ENCODE data around the gene CTNNBL1.

CTNNBL1 gene

GRCh38 chr20:37742131-37742530, 48.3 kb downstream of the CTNNBL1 start:
- no peak for DNase-seq

DNA sequence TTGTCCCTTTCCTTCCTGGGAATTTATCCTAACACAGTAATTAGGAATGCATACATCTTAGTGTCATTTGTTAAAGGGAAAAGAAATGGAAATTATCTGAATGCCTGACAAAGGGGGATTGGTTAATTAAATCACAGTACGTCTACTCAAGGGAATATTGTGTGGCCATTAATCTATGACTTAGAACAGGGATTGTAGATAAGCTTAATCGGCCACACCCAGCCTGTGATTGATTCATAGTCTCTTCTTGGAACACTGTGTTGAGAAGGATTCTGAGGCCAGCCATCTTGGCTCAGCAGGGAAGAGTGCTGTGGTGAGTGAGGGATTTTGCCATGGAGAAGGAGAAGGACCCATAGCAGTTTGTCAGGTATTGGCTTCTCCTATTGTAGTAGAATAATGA, 50.5 kb downstream of the CTNNBL1 start:
- DNase-seq = no peak

- DNase-seq = no peak
Measured at GRCh38 chr20:37745553-37745952, 51.7 kb downstream of the CTNNBL1 start.

GRCh38 chr20:37748015-37748414, 54.2 kb downstream of the CTNNBL1 start:
- no peak for DNase-seq

DNA sequence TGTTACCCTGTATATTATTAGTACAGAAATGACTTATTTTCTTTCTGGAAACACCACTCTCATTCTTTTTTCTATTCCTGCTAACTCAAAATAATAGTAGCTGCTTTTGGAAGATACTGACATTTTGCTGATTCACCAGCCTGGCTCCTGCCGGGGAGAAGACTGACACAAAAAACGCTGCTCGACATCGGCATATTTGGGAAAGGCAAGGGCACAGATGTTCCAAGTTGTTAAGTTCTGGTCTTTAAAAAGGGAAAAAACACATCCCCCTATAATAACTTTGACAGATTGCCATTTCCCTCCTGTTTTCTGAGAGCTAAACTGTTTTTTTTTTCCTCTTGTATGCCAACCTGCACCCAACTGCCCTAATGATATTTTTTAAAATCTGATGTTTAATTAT, 55.4 kb downstream of the CTNNBL1 start:
- DNase-seq = no peak

DNA sequence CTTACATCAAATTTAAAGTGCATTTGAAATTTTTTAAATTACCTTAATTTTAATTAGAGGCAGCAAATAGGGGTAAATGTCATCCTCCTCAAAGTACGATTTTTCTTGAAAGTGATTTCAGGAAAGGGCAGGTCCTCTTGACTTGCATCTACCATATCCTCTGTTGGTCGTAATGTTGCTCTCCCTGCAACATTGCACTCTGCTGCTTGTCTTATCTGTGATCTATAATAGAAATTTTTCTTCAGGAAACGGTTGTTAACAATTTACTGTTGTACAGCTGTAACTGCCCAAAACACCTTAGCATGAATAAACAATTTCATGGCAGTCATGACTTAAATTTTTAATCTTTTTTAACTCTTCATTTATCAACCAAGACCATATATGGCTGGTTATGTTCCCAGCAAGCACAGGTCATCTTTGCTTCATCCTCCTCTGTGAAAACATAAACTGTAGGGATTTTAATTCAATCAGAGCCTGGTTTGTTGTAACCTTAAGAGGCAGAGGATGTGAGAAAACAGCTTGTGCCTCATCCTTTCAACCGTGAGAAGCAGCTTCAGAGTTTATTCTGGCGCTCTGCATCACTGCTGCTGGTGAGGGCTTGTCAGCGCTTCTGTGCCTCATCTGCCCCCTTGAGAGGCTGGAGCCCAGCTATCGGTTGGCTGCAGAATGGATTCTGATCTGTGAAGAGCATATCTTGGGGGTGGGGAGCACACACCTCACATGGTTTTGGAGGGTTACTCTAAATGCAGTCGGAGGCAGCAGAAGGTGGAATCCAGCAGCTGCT, 56.0 kb downstream of the CTNNBL1 start:
- no peak for DNase-seq

GRCh38 chr20:37755665-37756064, 61.8 kb downstream of the CTNNBL1 start:
- peak; percentile 7 for DNase-seq

- no peak for DNase-seq
Measured at GRCh38 chr20:37756234-37756633, 62.4 kb downstream of the CTNNBL1 start.

- peak; percentile 11 for DNase-seq
Measured at GRCh38 chr20:37757550-37757949, 63.7 kb downstream of the CTNNBL1 start.

- DNase-seq = peak; percentile 67
Measured at GRCh38 chr20:37758332-37758731, 64.5 kb downstream of the CTNNBL1 start.

GRCh38 chr20:37759052-37759553, 65.3 kb downstream of the CTNNBL1 start:
- DNase-seq = peak; percentile 26

DNA sequence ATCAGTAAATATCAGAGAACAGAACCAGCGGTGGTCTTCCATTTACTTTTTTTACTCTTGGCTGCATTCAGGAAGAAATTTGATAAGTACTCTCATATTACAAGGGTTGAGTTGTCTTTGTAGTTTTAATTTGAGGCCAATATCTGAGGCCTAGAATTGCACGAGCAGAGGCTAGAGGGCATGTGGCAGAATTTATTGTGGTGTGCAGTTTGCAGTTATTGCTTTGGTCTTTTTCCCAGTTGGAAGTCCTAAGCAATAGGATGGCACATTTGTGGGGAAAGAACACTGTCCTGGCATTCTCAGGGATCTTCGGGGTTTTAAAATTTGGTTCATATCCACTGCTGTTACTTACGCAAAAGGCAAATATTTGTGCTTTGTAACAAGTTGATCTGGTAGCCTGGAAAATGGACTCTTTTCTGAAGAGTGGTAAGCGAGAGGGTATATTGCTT, 66.0 kb downstream of the CTNNBL1 start:
- DNase-seq = peak; percentile 43

DNA sequence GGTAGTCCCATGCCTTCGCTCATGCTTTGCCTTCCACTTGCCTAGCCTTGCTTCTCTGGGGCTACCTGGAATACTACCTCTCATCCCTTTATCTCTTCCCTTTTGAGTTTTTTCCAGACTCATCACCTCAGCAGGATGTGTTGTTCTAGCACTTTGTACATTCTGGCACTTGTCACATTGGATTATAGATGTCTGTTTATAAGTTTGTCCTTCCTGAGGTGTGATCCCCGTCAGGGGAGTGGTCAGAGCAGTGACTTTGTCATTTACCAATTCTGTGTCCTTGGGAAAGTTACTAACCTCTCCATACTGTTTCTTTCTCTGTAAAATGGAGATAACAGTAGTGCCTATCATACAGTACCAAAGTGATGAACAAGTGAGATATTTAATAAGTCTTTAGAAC, 66.5 kb downstream of the CTNNBL1 start:
- no peak for DNase-seq

GRCh38 chr20:37762716-37763485, 69.1 kb downstream of the CTNNBL1 start:
- DNase-seq = no peak

DNA sequence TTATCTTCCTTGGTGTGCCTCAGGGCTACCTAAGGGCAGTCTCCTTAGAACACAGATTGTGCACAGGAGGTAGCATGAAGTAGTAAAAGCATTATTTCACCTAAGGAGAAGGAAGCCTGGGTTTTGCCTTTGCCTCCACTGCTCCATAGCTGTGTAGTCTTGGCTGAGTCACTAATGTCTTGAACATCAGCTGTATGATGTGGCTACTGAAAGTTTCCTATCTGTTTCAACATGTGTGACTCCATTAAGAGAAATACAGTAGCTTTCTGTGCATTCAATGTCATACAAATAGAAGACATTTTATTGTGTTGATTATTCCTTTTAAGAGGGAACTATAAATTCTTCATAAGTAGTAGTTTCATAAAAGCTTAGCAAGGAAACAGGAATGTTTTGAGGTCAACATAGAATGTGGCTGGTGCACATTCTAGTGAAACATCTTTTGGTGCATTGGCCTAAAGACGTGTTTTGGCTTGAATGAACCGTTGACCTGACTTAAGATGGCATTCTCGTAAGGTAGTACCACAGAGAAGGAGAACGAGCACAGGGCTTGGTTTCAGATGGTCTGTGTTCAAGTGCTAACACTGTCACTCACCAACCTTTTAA, 70.6 kb downstream of the CTNNBL1 start:
- no peak for DNase-seq

GRCh38 chr20:37770908-37771307, 77.1 kb downstream of the CTNNBL1 start:
- DNase-seq = no peak

DNA sequence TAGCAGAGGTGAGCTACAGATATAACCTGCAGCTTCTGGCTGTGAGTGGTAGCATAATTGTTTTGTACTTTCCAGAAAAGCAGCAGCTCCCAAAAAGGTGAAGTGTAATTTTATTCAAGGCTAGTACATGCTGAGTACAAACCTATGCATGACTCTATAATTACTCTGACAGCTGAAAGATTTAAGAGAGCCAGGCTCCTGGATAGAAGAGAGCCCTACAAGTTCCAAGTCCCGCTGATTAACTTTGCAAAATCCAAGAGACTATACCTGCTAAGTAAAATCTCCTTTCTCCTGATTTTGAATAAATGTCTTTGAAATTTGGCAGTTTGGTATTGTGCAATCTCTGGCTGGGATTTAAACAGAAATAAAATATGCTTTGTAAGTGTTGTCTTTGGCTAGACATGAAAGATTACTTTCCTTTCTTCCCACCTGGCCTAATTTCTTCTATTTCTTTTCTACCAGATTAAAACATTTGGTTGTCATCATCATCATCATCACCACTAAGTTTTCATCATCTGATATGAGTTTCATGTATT, 79.5 kb downstream of the CTNNBL1 start:
- DNase-seq = no peak

DNA sequence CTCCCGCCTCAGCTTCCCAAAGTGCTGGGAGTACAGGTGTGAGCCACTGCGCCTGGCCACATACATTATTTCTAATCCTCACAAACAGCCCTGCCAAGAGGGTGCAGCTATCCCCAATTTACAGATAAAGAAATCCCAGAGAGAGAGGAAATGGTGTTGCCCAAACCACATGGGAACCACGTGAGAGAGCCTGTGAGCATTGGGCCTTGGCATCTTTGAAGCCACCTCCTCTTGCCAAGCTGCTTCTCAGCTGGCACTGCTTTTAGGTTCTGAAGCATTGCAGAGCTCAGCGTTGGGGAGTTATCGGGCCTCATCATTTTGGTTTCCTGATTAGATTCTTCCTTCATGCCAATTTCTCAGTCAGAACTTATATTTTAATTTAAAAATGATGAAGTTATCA, 80.3 kb downstream of the CTNNBL1 start:
- DNase-seq = no peak

DNA sequence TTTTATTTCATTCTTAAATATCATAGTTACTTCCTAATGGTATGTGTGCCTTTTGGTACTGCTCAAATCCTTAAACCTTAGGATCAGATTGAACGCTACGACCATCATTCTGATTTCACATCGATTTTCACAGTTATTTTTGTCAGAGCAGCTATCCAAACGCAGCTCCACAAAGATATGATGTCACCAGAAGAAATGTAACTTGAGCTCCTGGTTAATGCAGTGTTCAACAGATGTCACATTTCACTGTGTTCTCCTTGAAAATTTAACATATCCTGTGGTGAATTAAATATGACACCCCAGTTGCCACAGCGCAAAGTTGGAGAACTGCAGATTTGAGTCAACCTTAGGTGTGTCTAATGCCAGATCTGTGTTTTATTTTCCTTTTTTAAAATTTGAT, 81.4 kb downstream of the CTNNBL1 start:
- DNase-seq = peak; percentile 35

DNA sequence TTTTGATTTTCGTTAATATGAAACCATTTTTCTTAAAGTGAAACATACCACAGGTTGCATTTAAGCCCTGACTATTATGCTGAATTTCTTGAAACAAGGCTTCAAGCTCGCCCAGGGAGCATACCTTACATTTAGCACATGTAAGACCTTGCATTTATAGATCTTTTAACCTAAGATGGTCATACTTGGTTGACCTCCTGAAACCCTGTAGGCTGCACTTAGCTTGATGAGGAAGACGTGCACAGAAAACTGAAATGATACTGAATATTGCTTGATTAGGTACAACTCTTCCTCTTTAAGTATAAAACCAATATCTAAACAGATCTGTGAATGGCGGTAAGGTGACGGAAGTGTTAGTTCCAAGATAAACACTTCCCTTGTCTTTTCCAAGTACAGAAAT, 82.2 kb downstream of the CTNNBL1 start:
- no peak for DNase-seq

DNA sequence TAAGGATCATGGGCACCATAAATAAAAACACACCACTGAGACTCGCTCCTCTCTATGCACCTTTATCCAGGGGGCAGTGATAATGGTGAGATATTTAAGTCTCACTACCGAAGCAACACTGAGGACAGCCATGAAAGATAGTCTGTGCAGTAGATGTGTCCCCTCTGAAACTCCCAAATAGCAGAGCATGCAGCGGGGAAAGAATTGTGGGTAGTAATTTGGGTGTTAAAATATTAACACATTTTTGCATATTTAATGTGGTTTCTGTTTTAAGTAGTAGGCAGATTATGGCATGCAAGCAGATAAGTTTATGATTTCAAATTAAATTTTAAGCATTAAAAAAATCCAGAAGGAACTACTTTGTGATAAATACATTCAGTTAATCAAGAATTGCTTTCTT, 82.7 kb downstream of the CTNNBL1 start:
- no peak for DNase-seq

DNA sequence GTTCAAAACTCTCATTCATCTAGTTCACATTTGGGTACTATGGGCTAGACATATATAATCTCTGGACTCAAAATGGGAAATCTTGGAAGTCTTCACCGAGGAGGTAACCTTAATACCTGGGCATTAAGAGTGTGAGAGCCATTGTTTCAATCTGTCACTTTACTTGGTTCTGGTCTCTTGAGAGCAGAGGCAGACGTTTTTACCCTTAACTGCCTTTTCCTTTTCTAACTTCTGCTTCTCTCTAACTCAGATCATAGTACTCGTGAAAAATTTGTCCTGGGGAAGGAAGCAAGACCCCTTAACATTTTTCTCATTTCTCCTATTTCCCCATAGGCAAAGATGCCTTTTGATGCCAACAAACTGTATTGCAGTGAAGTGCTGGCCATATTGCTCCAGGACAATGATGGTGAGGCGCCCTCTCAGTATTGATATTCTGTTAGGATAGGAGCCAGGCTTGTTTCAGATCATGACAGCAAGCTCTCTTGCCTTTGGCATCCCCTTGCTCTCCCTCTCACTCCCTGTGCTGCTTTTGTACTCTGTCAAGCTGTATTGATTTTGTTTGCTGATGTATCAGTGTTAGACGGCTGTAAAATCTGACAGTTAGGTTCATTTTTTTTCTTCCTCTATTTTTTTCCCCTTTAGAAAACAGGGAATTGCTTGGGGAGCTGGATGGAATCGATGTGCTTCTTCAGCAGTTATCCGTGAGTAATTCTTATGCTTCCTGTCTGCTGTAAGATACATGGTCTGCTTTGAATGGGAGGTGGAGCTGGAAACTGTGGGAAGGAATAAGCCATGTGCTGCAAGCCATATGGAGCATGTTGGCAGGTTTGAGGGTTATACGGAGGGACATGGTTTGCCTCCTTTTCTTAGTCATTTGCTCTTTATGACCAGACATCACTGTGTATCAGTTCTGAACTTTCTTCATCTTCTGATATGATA, 83.5 kb downstream of the CTNNBL1 start:
- no peak for DNase-seq

Data from NCI-H146 (cell line).